Erythroblast (primary cell): ENCODE data around the gene RPS27L.

Experiments
- GATA1 ChIP-seq: IDR thresholded peaks from 2 replicates; pipeline ENCODE4 v1.6.1; 2011; ENCODE audit warnings: low read depth, mild to moderate bottlenecking, control low read depth, low read length, moderate library complexity
- POLR2A ChIP-seq: IDR thresholded peaks from 2 replicates; pipeline ENCODE4 v1.6.1; 2011; ENCODE audit warnings: mild to moderate bottlenecking, low read length

DNA sequence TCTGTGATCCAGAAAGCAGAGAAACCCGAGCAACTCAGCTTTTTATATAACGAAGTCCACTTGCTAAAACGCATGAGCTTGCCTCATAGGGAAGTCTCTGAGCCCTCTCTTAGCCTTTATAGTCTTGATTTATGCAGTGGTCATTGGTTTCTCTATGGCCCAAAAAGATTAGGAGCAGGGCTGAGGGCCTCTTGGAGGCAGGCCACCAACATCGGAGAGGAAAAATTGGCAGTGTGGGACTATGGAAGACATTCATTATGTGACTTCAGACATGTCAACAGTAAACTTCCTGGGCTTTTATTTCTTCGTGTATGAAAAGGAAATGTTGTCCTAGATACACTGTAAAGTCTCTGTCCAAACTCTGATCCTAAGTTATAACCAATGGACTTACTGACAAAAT, 45.6 kb upstream of the RPS27L start:
- TF ChIP-seq POLR2A (no peak), GATA1 (no peak)
